OCI-LY1 (cell line): ENCODE results near the gene ZNF69.
"Not testable (repeated sequence)": the region's sequence is repeated elsewhere in the genome, so short reads cannot be mapped to it uniquely, and the experiment has no call there.

ENCODE experiments used
- H2AFZ ChIP-seq: fragments of 200-600 bp; sonication (generic), shearing (Covaris generic); 2 replicates; pipeline ENCODE4 v1.6.0; 2014; ENCODE audit warnings: antibody characterized with exemption, mild to moderate bottlenecking, low read length
- H3F3A ChIP-seq: fragments of 200-600 bp; sonication (generic), shearing (Covaris generic); 2 replicates; pipeline ENCODE4 v1.6.0; 2014; ENCODE audit warnings: mild to moderate bottlenecking, antibody characterized with exemption, low read length, moderate library complexity; ENCODE audit not compliant: insufficient read depth
- H3K27ac ChIP-seq: fragments of 200-600 bp; sonication (generic); 2 replicates; pipeline ENCODE4 v1.5.1; 2014; ENCODE audit warnings: low read length, mixed run types, mild to moderate bottlenecking, low read depth; ENCODE audit not compliant: poor library complexity, severe bottlenecking
- H3K27me3 ChIP-seq: fragments of 200-600 bp; sonication (generic); 2 replicates; pipeline ENCODE4 v1.6.0; 2014; ENCODE audit warnings: antibody characterized with exemption, mild to moderate bottlenecking, low read length, moderate library complexity; ENCODE audit not compliant: insufficient read depth
- H3K36me3 ChIP-seq: fragments of 200-600 bp; sonication (generic); 2 replicates; pipeline ENCODE4 v1.6.1; 2014; ENCODE audit warnings: mild to moderate bottlenecking, antibody characterized with exemption, low read length, moderate library complexity, mixed read lengths; ENCODE audit not compliant: insufficient read depth
- H3K4me1 ChIP-seq: fragments of 200-600 bp; sonication (generic); 2 replicates; pipeline ENCODE4 v1.5.1; 2014; ENCODE audit warnings: mild to moderate bottlenecking, low read length, moderate library complexity; ENCODE audit not compliant: insufficient read depth, severe bottlenecking
- H3K4me2 ChIP-seq: fragments of 200-600 bp; sonication (generic), shearing (Covaris generic); 2 replicates; pipeline ENCODE4 v1.6.1; 2014; ENCODE audit warnings: low read length
- H3K4me3 ChIP-seq: fragments of 200-600 bp; sonication (generic); 2 replicates; pipeline ENCODE4 v1.5.1; 2014; ENCODE audit warnings: low read length, low read depth, mild to moderate bottlenecking, mixed read lengths; ENCODE audit not compliant: poor library complexity, severe bottlenecking
- H3K79me2 ChIP-seq: fragments of 200-600 bp; shearing (Covaris generic); 2 replicates; pipeline ENCODE4 v1.6.1; 2016; ENCODE audit warnings: mixed run types, low read length, mixed read lengths; ENCODE audit not compliant: insufficient read depth
- H3K9ac ChIP-seq: fragments of 200-600 bp; sonication (generic), shearing (Covaris generic); 2 replicates; pipeline ENCODE4 v1.6.1; 2014; ENCODE audit warnings: mild to moderate bottlenecking, low read length, mixed read lengths
- H3K9me2 ChIP-seq: fragments of 200-600 bp; sonication (generic), shearing (Covaris generic); 2 replicates; pipeline ENCODE4 v1.6.1; 2014; ENCODE audit warnings: low read depth, mild to moderate bottlenecking, low read length, mixed read lengths
- H3K9me3 ChIP-seq: fragments of 200-600 bp; shearing (Covaris generic); 2 replicates; pipeline ENCODE4 v1.6.1; 2014; ENCODE audit warnings: low read length, mixed read lengths
- H4K20me1 ChIP-seq: fragments of 200-600 bp; sonication (generic), shearing (Covaris generic); 2 replicates; pipeline ENCODE4 v1.6.0; 2016; ENCODE audit warnings: mild to moderate bottlenecking, low read length; ENCODE audit not compliant: insufficient read depth
- CTCF ChIP-seq: fragments of 200-600 bp; sonication (generic), shearing (Covaris generic); IDR thresholded peaks from 2 replicates; pipeline ENCODE4 v1.5.1; 2017; ENCODE audit warnings: mild to moderate bottlenecking, antibody characterized with exemption, low read length, moderate library complexity, mixed read lengths
- EZH2 ChIP-seq: fragments of 200-600 bp; sonication (generic), shearing (Covaris generic); IDR thresholded peaks from 2 replicates; pipeline ENCODE4 v1.8.0; 2017; ENCODE audit warnings: borderline replicate concordance, mixed run types, mild to moderate bottlenecking, antibody characterized with exemption, low read length, moderate library complexity, mixed read lengths

ZNF69 gene

GRCh38 chr19:11941361-11941887 is 53.8 kb downstream of the ZNF69 start:
- Histone ChIP-seq H3K36me3 (peaks cover 63% of the 10 kb centered on the region), H3K9me3 (peaks cover 35% of the 10 kb centered on the region), H3K79me2 (peaks cover 16% of the 10 kb centered on the region)
- not testable (repeated sequence) for H3K9me2 ChIP-seq, H3K27me3 ChIP-seq, H3K27ac ChIP-seq, H3K9ac ChIP-seq, H2AFZ ChIP-seq, H3K4me1 ChIP-seq, H4K20me1 ChIP-seq, H3K4me3 ChIP-seq, H3F3A ChIP-seq, H3K4me2 ChIP-seq

DNA sequence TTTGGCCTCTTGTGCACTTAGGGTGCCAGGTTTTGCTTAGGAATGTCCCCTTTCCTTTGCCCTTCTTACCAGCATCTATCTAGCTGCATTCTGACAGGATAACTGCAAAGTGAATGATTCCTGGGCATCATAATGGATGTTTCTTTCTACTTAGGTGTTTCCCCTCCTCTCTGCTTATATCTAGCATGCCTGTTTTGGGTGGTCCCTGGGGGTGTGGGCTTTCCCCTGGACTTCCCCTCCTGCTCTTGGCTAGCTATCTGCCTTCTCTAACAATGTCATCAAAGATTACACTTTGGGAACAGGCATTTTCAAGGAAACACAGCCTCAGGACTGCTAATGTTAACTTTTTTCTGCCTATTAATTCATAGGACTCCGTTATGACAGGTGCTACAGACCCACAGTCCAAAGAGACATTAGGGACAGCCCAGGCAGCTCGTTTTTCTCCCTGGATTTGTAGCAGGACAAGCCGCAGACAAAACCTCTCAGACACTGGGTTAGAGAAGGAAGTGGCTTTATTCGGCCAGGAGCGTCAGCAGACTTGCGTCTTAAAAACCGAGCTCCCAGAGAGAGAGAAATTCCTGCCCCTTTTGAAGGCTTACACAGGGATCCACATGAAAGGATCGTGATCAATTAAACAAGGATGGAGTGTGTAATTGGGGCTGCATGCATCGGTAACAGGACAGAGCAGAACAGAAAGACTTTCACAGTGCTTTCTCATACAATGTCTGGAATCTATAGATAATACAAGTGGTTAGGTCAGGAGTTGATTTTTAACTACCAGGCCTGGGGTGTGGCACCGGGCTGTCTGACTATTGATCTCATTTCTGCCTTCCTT is 54.6 kb downstream of the ZNF69 start:
- Histone ChIP-seq H3K9me2 (no peaks in the 10 kb centered on the region), H3K9ac (no peak overlapping the region), H3K27me3 (no peaks in the 10 kb centered on the region), H3K79me2 (peaks cover 12% of the 10 kb centered on the region), H3K4me3 (no peak overlapping the region), H2AFZ (no peak overlapping the region), H3K4me2 (no peak overlapping the region), H4K20me1 (no peaks in the 10 kb centered on the region), H3K36me3 (peaks cover 71% of the 10 kb centered on the region), H3K4me1 (no peaks in the 10 kb centered on the region), H3K9me3 (peaks cover 39% of the 10 kb centered on the region), H3F3A (no peaks in the 10 kb centered on the region), H3K27ac (no peak overlapping the region)
- TF ChIP-seq EZH2 (no peak), CTCF (no peak)

DNA sequence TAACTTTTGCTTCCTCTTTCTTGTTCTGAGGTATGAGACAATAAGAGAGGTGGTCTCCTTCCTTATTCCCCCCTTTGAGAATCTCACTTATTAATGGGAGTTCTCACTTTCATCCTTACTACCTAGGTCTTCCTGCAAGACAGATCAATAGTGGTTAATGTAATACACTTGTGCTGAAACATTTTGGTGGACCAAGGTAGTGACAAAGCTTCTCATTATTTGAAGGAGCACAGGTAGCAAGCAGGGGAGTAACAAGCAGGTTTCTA is 55.2 kb downstream of the ZNF69 start:
- H3K27ac ChIP-seq, result no peak overlapping the region
- no peak overlapping the region for H3K9ac ChIP-seq
- H3K9me3 ChIP-seq, result peaks cover 45% of the 10 kb centered on the region
- H3K4me2 ChIP-seq, result no peak overlapping the region
- no peaks in the 10 kb centered on the region for H3K4me1 ChIP-seq
- TF ChIP-seq EZH2 (no peak), CTCF (no peak)
- no peak overlapping the region for H2AFZ ChIP-seq
- H3K27me3 ChIP-seq, result no peaks in the 10 kb centered on the region
- H3K9me2 ChIP-seq, result no peaks in the 10 kb centered on the region
- no peaks in the 10 kb centered on the region for H3F3A ChIP-seq
- peaks cover 76% of the 10 kb centered on the region for H3K36me3 ChIP-seq
- H3K4me3 ChIP-seq, result no peak overlapping the region
- no peaks in the 10 kb centered on the region for H4K20me1 ChIP-seq
- H3K79me2 ChIP-seq, result peaks cover 10% of the 10 kb centered on the region

DNA sequence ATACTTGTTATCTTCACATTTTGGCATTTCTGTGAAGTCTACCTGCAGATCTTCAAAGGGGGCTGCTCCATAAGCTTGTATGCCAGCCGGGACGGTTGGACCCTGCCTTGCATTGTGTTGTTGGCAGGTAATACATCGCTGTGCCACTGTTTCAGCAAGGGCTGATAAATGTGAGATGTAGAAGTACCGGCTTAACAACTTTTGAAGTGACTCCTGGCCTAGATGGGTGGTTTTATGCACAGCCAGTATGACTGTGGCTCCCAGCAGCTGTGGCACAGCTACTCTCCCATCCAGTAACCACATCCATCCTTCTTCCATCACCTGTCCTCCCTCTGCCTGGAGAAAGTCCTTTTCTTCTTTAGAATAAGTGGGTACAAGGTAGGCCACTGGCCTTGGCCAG is 57.1 kb downstream of the ZNF69 start:
- Histone ChIP-seq H3K36me3 (peaks cover 92% of the 10 kb centered on the region), H3K4me3 (no peak overlapping the region), H3K27me3 (no peaks in the 10 kb centered on the region), H3K27ac (no peak overlapping the region), H3K79me2 (peaks cover 1% of the 10 kb centered on the region; the same call in 1 of the 2 replicates), H3K4me1 (no peaks in the 10 kb centered on the region), H3K9me3 (peaks cover 63% of the 10 kb centered on the region), H3K9me2 (no peaks in the 10 kb centered on the region), H2AFZ (no peak overlapping the region), H3K9ac (no peak overlapping the region), H4K20me1 (no peaks in the 10 kb centered on the region), H3K4me2 (no peak overlapping the region), H3F3A (peaks cover 7% of the 10 kb centered on the region)
- TF ChIP-seq EZH2 (no peak), CTCF (no peak)
